K562 (cell line): ENCODE results near the gene TMEM14C. TPM values are rescaled to one million over a fixed set of nuclear protein-coding genes. Genes with fewer than 3 reads are reported as not detected.
A peak's percentile ranks its signal among the peaks of the same experiment; 100 is the strongest.

Experiments
- ARID1B ChIP-seq: fragments of 450-650 bp; IDR thresholded peaks from 2 replicates; pipeline ENCODE4 v1.6.1; 2016; ENCODE audit warnings: antibody characterized with exemption, mild to moderate bottlenecking, inconsistent platforms
- BCOR ChIP-seq: fragments of 450-650 bp; IDR thresholded peaks from 2 replicates; pipeline ENCODE4 v1.6.1; 2016
- CBFB ChIP-seq: sonication (generic); formaldehyde crosslinking; IDR thresholded peaks from 2 replicates; pipeline ENCODE4 v1.4.0; 2020; ENCODE audit warnings: mild to moderate bottlenecking, missing genetic modification reagents
- DPF2 ChIP-seq: fragments of 450-650 bp; IDR thresholded peaks from 2 replicates; pipeline ENCODE4 v1.6.1; 2016
- GABPB2 ChIP-seq: fragments of 250-450 bp; sonication (Bioruptor Pico); conservative IDR thresholded peaks from 2 replicates; pipeline ENCODE4 v1.5.1; 2021; ENCODE audit warnings: mild to moderate bottlenecking
- MEF2D ChIP-seq: conservative IDR thresholded peaks from 2 replicates; pipeline ENCODE4 v1.6.1; 2016; ENCODE audit warnings: low read depth, missing genetic modification characterization, missing compliant biosample characterization
- NFE2L1 ChIP-seq: fragments of 450-650 bp; IDR thresholded peaks from 2 replicates; pipeline ENCODE4 v1.6.1; 2016; ENCODE audit warnings: missing genetic modification characterization, low read depth, mild to moderate bottlenecking, missing compliant biosample characterization, moderate library complexity, borderline replicate concordance
- POLR2B ChIP-seq: fragments of 450-650 bp; IDR thresholded peaks from 2 replicates; pipeline ENCODE4 v1.6.1; 2018; ENCODE audit warnings: low read depth; ENCODE audit not compliant: partially characterized antibody
- RBM25 ChIP-seq: fragments of 200-400 bp; formaldehyde crosslinking; IDR thresholded peaks from 2 replicates; pipeline ENCODE4 v1.6.1; 2018; ENCODE audit warnings: low read length, low read depth, moderate library complexity; ENCODE audit not compliant: severe bottlenecking
- RCOR1 ChIP-seq, 2 experiments: IDR thresholded peaks; 2 replicates each; pipeline ENCODE4 v1.6.1; 2012; ENCODE audit warnings: low read depth in 2 of 2, low read length in 2 of 2, borderline replicate concordance in 1 of 2, improper control_type of control experiment in 1 of 2
- SLC30A9 ChIP-seq: fragments of 250-450 bp; sonication (Bioruptor Pico); IDR thresholded peaks from 2 replicates; pipeline ENCODE4 v1.8.0; 2022; ENCODE audit warnings: mild to moderate bottlenecking, moderate library complexity
- TAF7 ChIP-seq: fragments of 450-650 bp; IDR thresholded peaks from 2 replicates; pipeline ENCODE4 v1.6.1; 2016; ENCODE audit warnings: missing genetic modification characterization, missing compliant biosample characterization
- TGIF2 ChIP-seq: sonication (generic); formaldehyde crosslinking; IDR thresholded peaks from 2 replicates; pipeline ENCODE4 v1.8.1; 2022; ENCODE audit warnings: mild to moderate bottlenecking, missing genetic modification reagents, moderate library complexity
- ZFP30 ChIP-seq: fragments of 250-450 bp; sonication (Bioruptor Pico); IDR thresholded peaks from 2 replicates; pipeline ENCODE4 v1.8.0; 2022; ENCODE audit warnings: moderate library complexity, mild to moderate bottlenecking, inconsistent platforms, borderline replicate concordance
- ZFPM2 ChIP-seq: fragments of 250-450 bp; sonication (Bioruptor Pico); IDR thresholded peaks from 2 replicates; pipeline ENCODE4 v1.5.1; 2022; ENCODE audit warnings: mild to moderate bottlenecking
- ZFX ChIP-seq: sonication (generic); formaldehyde crosslinking; IDR thresholded peaks from 2 replicates; pipeline ENCODE4 v1.8.0; 2022; ENCODE audit warnings: mild to moderate bottlenecking, missing genetic modification reagents, moderate library complexity
- polyA plus RNA-seq, 8 experiments: library from polyadenylated mRNA; depleted of rRNA in 4 of 8; stranded (reverse) in 5 of 8; unstranded in 3 of 8; fragments of >200 nt; fragmentation: Nextera tagmentation in 2 of 8; fragmentation: Illumina TruSeq in 1 of 8; extraction: Ambion mirVana in 2 of 8; extraction: Trizol in 1 of 8; gene quantifications; 2 replicates each; pipeline versions ENCODE4 v1.2.1 to v1.2.3, GENCODE V29; 2011 to 2014; ENCODE audit warnings: inconsistent platforms in 1 of 8, missing spikeins in 1 of 8
- total RNA-seq, 7 experiments: library from RNA; depleted of rRNA in 6 of 7; stranded (reverse); fragments of >200 nt in 6 of 7; fragmentation: Illumina TruSeq in 2 of 7; extraction: Trizol in 2 of 7; gene quantifications; 2 replicates each; pipeline versions ENCODE4 v1.2.1 to v1.2.3, GENCODE V29; 2011 to 2021; ENCODE audit warnings: low replicate concordance in 1 of 7
- TF ChIP-seq, protein P1 (sequence below): fragments of 250-450 bp; sonication (Bioruptor Pico); IDR thresholded peaks from 2 replicates; pipeline ENCODE4 v1.5.1; 2021; ENCODE audit warnings: mild to moderate bottlenecking
- TF ChIP-seq, protein P2 (sequence below): fragments of 250-450 bp; sonication (Bioruptor Pico); IDR thresholded peaks from 2 replicates; pipeline ENCODE4 v1.5.0; 2021
- TF ChIP-seq, protein P3 (sequence below): fragments of 450-650 bp; IDR thresholded peaks from 2 replicates; pipeline ENCODE4 v1.6.1; 2016; ENCODE audit warnings: missing biosample characterization, missing genetic modification characterization
- TF ChIP-seq, protein P4 (sequence below): fragments of 250-450 bp; sonication (Bioruptor Pico); IDR thresholded peaks from 2 replicates; pipeline ENCODE4 v1.8.0; 2022; ENCODE audit warnings: moderate library complexity, mild to moderate bottlenecking, inconsistent platforms
- TF ChIP-seq, protein P5 (sequence below): fragments of 450-650 bp; formaldehyde crosslinking; IDR thresholded peaks from 2 replicates; pipeline ENCODE4 v1.4.0; 2022; ENCODE audit warnings: mild to moderate bottlenecking, moderate library complexity
- TF ChIP-seq, protein P6 (sequence below): fragments of 250-450 bp; sonication (Bioruptor Pico); IDR thresholded peaks from 2 replicates; pipeline ENCODE4 v1.5.0; 2021; ENCODE audit warnings: mild to moderate bottlenecking, borderline replicate concordance

The TMEM14C gene
- total and polyA plus RNA-seq, 9 of the 15 experiments (the other 6 are each of a cell fraction or from before 2014, with no cell fraction given) = 151 to 496 (median 263) TPM

DNA sequence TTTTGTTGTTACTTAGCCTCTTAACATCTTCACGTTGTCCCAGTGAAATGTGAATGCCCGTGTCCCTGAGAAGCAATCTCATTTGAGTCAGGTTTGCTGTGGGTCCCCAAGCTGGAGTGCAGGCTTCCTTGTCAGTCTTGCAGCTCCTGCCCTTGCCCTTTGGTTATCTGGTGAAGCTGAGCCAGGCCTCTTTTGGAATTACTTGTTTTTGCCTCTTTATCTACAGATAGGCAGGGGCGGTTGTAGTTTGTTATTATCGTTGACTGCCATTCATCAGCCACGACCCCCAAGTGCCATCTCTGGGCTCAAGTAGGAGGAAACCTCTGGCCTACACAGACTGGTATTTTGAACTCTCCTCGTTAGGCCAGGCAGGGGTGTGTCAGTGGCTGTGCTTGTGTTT lies 2.2 kb downstream of the TMEM14C start (continued):
- TF ChIP-seq, protein P1, sequence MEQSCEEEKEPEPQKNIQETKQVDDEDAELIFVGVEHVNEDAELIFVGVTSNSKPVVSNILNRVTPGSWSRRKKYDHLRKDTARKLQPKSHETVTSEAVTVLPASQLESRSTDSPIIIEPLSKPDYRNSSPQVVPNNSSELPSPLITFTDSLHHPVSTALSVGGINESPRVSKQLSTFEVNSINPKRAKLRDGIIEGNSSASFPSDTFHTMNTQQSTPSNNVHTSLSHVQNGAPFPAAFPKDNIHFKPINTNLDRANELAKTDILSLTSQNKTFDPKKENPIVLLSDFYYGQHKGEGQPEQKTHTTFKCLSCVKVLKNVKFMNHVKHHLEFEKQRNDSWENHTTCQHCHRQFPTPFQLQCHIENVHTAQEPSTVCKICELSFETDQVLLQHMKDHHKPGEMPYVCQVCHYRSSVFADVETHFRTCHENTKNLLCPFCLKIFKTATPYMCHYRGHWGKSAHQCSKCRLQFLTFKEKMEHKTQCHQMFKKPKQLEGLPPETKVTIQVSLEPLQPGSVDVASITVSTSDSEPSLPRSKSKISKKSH (CRISPR knock-in tag) = no peak
- peak; percentile 57 for TF ChIP-seq DPF2
- TF ChIP-seq ARID1B = peak; percentile 83
- no peak for TF ChIP-seq POLR2B
- TF ChIP-seq, protein P2, sequence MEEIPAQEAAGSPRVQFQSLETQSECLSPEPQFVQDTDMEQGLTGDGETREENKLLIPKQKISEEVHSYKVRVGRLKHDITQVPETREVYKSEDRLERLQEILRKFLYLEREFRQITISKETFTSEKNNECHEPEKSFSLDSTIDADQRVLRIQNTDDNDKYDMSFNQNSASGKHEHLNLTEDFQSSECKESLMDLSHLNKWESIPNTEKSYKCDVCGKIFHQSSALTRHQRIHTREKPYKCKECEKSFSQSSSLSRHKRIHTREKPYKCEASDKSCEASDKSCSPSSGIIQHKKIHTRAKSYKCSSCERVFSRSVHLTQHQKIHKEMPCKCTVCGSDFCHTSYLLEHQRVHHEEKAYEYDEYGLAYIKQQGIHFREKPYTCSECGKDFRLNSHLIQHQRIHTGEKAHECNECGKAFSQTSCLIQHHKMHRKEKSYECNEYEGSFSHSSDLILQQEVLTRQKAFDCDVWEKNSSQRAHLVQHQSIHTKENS (CRISPR knock-in tag) = no peak
- TF ChIP-seq BCOR = no peak
- TF ChIP-seq, protein P3, sequence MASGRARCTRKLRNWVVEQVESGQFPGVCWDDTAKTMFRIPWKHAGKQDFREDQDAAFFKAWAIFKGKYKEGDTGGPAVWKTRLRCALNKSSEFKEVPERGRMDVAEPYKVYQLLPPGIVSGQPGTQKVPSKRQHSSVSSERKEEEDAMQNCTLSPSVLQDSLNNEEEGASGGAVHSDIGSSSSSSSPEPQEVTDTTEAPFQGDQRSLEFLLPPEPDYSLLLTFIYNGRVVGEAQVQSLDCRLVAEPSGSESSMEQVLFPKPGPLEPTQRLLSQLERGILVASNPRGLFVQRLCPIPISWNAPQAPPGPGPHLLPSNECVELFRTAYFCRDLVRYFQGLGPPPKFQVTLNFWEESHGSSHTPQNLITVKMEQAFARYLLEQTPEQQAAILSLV (tag) = no peak
- TF ChIP-seq NFE2L1 = no peak
- no peak for TF ChIP-seq ZFPM2
- no peak for TF ChIP-seq TAF7 (tag)
- TF ChIP-seq, protein P4, sequence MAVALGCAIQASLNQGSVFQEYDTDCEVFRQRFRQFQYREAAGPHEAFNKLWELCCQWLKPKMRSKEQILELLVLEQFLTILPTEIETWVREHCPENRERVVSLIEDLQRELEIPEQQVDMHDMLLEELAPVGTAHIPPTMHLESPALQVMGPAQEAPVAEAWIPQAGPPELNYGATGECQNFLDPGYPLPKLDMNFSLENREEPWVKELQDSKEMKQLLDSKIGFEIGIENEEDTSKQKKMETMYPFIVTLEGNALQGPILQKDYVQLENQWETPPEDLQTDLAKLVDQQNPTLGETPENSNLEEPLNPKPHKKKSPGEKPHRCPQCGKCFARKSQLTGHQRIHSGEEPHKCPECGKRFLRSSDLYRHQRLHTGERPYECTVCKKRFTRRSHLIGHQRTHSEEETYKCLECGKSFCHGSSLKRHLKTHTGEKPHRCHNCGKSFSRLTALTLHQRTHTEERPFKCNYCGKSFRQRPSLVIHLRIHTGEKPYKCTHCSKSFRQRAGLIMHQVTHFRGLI (CRISPR knock-in tag) = no peak
- TF ChIP-seq GABPB2 (CRISPR knock-in tag) = no peak
- TF ChIP-seq ZFX (CRISPR knock-in tag) = no peak; the same call in 1 of the 2 replicates
- TF ChIP-seq RBM25 = no peak
- TF ChIP-seq SLC30A9 (CRISPR knock-in tag) = no peak
- TF ChIP-seq, protein P5, sequence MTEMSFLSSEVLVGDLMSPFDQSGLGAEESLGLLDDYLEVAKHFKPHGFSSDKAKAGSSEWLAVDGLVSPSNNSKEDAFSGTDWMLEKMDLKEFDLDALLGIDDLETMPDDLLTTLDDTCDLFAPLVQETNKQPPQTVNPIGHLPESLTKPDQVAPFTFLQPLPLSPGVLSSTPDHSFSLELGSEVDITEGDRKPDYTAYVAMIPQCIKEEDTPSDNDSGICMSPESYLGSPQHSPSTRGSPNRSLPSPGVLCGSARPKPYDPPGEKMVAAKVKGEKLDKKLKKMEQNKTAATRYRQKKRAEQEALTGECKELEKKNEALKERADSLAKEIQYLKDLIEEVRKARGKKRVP = no peak
- no peak for TF ChIP-seq CBFB (CRISPR knock-in tag)
- peak in 1 of 2 experiments; percentile 47; a peak in 1 of 4 replicates for TF ChIP-seq RCOR1 (IDR thresholded peaks at IDR 0.05; ENCODE audit: borderline replicate concordance in 1 of 2, low read depth in 2 of 2, low read length in 2 of 2)
- TF ChIP-seq, protein P6, sequence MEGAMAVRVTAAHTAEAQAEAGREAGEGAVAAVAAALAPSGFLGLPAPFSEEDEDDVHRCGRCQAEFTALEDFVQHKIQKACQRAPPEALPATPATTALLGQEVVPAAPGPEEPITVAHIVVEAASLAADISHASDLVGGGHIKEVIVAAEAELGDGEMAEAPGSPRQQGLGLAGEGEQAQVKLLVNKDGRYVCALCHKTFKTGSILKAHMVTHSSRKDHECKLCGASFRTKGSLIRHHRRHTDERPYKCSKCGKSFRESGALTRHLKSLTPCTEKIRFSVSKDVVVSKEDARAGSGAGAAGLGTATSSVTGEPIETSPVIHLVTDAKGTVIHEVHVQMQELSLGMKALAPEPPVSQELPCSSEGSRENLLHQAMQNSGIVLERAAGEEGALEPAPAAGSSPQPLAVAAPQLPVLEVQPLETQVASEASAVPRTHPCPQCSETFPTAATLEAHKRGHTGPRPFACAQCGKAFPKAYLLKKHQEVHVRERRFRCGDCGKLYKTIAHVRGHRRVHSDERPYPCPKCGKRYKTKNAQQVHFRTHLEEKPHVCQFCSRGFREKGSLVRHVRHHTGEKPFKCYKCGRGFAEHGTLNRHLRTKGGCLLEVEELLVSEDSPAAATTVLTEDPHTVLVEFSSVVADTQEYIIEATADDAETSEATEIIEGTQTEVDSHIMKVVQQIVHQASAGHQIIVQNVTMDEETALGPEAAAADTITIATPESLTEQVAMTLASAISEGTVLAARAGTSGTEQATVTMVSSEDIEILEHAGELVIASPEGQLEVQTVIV (CRISPR knock-in tag) = no peak
- TF ChIP-seq ZFP30 = no peak
- TF ChIP-seq MEF2D (tag) = no peak
- no peak for TF ChIP-seq TGIF2
